Measurements from ENCODE around the gene SND1.

SND1 gene

DNA sequence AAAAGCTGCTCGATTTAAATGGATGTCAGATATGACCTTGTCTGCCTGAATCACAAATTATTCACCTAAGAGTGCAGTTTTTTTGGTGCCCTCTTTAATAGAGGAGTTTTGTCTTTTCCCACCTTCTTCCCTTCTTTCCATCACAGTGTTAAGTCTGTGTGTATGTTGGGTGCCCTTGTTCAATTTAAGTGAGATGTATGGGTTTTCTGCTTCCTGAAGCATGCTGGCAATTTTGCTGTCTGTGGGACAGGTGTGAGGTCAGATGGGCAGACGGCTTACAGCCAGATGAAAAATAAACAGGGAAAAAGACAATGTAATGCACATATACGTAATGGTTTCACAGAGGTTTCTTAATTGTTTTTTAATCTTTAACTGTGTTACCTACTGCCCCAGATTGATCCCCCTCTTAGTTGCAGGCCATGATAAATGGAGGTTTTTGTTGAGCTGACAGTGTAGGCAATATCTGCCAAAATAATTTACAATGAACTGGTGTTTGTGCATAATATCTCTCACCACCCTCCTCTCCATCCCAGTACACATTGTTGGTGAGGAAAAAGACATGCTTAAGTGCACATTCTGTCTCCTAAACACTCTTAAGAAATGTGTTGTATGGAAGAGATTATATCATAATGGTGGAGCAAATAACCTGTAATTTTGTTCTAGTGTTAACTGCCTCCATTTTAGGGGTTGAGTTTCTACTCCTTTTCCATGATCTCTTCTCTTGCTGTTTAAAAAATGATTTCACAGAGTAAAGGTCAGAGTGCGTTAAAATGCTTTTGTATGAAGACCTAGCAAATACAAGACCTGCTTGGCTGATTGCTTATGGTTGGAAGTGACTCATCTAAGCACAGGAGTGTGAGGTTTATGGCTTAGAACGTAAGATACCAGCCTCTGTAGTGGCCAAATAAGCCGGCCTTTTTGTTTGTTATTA is 255.4 kb downstream of the SND1 start:
- DNase-seq (ENCODE audit: low spot score) = no peak

DNA sequence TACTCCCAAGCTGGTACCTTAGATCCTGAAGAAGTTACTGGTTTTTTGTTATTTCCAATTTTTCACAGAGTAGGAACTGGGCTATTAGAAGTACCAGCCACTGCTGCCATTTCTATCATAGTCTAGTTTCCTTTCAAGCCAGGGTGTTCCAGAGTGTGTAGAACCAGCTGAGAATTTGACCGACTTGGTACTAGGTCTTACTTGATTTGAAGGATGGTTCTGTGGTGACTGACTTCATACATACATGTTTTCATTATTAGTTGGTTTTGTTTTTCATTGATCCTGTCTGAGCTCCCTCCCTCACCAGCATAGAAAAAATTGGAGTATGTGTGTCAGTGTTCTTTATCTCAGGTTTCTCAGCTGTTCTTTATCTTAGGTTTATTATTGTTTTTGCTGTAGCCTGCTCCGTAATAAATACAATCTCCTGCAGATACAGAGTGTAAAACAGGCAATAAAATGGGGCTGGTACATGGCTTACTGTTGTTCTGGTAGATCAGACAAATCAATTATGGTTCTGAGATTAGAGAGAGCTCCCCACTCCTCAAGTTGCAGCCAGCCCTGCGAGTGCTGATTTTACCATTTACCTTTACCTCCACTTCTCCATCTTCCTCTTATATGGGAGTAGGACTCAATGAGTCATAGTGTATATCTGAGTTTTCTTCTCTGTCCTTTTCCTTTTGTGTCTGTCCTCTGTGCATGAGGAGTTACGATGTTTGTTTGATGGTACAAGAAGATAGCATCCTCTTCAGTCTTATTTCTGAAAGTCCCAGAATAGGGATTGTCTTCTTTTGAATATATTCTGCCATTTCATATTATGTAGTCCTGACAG is 256.6 kb downstream of the SND1 start:
- no peak for DNase-seq (ENCODE audit: low spot score)

DNA sequence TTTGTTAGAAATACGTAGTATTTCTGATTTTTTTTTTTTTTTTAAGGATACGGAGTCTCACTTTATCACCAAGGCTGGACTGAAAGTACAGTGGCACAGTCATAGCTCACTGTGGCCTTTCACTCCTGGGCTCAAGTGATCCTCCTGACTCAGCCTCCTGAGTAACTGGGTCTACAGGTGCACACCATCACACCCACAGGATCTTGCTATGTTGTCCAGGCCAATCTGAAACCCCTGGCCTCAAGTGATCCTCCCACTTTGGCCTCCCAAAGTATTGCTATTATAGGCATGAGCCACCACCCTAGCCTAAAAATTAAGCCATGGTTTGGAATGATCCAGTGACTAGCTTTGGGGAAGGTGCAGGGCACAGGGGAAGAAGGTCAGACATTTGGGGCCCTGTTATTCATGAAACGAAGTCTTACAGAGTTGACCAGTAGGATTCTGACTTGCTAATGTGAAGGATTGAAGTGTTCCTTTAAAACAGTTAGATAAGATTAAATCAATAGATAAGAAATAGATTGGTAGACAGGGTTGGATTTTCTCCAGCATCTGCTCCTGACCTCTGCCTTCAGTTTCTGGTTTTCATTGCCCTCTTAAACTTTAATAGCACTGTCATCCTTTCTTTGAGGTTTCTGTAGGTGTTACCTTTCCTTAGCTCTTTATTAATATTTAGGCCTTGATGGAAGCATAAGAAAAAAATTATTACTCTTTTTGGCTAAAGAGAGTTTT is 257.6 kb downstream of the SND1 start:
- no peak for DNase-seq (ENCODE audit: low spot score)

DNA sequence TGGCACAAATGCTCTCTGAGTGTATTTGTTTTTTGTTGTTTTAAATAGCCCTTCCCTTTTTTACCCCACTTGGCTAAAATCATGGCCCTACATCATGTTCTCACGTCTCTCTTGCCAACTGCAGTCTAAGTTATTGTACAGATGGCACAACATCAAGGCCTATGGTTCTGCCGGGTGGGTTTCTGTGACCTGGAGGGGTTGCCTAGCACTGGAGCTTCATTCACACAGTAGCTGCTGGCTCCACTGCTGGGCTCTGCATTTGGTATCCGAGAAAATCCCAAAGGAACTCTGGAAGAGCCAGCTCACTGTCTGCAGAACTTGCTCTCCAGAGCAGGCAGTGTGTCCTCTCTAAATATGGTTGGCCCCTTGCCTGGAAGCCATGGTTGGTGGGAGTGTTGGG is 258.7 kb downstream of the SND1 start:
- no peak for DNase-seq (ENCODE audit: low spot score)

DNA sequence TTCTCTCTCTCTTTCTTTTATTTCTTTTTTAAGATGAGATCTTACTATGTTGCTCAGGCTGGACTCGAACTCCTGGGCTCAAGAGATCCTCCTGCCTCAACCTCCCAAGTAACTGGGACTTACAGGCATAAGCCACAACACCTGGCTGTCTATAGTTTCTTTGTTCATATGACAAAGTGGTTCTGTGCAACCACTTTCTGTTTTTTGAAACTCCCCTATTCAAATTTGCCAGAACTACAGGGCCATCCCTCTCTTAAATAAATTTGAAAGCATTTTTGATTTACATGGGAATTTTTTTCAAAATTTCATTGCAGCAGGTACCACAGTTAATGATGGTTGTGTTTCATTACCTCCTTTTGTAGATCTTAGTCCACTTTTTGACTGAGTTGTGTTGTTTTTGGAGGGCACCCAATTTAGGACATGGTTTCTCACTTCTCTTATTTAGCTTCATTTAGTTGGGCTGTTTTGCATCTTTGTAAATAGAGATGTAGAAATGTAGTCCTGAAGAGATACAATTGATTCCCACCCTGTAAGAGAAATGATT is 260.0 kb downstream of the SND1 start:
- DNase-seq (ENCODE audit: low spot score) = no peak

DNA sequence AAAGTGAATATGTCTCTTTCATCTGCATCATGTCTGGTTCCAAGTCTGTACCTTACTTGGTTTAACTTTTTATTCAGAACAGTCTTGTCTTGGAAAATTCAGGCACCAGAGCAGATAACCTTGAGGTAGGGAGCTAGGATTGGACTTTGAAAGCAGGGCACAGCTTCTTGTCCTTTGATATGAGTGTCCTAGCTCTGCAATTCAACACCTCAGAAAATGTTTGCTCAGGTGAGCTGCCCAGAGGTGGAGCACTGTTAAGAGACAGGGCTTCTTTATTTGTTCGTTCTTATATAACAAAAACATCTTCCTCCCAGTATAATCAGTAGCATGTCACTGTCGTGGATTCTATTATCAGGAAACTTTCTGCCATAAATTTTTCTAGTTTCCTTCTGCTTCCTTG is 260.9 kb downstream of the SND1 start:
- no peak for DNase-seq (ENCODE audit: low spot score)

DNA sequence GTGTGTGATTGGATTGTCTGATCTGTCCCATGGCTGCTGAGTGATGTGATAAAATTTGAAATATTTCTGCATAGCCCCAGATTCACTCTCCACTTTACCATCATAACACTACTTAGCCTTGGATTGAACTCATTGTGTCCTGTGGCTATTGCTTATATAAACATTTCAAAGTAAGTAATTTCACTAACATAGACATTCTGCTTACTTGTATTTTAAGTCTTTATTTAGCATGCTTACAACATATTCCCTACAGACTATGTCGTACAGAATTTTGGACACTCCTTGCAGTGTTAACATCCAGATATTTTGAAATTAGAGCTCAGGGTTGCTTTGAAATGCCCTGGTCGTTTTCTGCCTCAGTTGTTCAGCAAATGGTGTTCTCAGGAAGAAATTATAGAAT is 261.7 kb downstream of the SND1 start:
- DNase-seq (ENCODE audit: low spot score) = no peak

DNA sequence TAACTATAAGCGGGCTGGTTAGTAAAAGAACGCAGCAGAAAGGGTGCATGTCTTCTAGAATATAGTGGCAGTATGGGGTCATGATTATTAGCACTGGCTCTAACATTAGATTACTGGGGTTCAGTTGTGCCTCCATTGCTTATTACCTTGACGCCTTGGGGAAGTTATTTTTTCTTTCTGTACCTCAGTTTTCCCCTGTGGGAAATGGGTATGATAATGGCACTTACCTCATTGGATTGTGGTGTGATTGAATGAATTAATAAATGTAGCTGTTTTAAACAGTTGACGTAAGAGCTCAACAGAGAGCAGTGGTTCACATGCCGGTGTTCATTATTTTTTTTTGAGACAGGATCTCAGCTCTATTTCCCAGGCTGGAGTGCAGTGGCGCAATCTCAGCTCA is 262.7 kb downstream of the SND1 start:
- no peak for DNase-seq (ENCODE audit: low spot score)

DNA sequence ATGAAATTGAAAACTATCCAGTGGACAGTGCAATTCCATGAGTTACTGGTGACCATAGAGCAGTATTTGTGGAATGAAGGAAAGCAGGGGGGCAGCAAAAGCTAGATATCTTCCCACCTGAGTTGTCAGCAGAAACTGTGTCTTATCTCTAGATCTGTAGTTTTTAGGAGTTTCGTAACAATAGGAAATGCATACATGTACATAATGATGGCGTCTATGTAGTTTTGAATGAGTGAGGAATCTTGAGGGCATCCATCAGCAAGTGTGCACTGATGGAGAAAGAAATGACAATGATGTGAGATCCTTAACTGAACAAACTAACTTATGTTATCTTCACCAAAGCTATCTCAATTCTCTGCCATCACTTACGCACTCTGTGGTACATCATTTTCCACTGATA is 264.7 kb downstream of the SND1 start:
- DNase-seq (ENCODE audit: low spot score) = no peak

DNA sequence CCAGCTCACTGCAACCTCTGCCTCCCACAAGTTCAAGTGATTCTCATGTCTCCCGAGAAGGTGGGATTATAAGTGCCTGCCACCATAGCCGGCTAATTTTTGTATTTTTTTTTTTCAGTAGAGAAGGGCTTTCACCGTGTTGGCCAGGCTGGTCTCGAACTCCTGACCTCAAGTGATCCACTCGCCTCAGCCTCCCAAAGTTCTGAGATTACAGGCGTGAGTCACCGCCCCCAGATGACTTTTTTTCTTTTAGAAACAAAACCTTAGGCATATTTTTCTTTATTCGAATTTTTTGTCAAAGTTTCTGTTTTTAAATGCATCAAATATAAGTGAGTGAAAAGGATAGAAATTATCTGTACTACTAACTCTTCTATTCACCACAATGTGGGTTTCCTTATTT is 266.1 kb downstream of the SND1 start:
- DNase-seq (ENCODE audit: low spot score) = no peak

DNA sequence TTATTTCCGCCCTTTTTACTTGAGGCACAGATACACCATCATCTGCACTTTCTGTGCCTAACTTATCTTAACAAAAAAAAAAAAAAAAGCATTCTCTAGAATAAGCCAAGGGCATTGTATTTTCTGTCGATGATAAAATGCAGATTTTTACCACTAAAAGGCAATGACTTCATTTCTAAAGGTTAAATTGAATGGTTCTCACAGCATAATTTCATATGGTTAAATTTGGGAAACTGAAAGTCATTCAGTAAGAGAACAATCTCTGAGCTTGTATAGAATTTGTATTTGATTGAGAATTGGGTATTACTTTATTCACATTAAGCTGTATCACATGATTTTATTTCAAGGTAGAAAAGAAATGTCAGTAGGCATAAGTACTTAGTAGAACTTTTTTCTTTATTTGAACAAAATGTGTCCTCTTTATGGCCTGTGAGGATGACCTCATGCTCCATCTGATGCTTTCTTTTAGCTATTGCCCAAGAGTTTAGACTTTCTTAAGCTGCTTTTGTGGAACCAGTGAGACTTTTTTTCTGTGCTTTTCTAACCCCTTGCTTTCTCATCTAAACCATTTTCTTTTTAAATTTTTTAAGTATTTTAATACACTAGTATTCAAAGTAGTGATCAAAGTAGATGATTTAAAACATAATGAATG is 268.9 kb downstream of the SND1 start:
- no peak for DNase-seq (ENCODE audit: low spot score)

DNA sequence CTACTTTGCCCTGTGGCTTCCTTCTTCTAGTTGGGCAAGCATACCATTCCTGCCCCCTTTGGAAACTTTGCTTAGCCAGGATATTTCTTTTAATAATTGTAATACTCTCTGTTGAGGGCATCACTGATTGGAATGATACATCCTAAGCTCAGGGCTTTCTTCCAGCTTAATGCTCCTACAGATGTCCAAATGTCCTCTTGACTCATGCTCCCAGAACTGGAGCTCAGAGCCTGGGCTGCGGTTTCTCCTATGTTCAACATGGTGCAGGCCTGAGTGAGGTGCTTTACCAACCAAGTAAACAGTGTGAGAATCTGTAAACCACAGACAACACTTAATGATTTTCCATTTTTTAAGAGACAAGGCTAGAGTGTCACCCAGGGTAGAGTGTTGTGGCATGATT is 270.7 kb downstream of the SND1 start:
- no peak for DNase-seq (ENCODE audit: low spot score)

DNA sequence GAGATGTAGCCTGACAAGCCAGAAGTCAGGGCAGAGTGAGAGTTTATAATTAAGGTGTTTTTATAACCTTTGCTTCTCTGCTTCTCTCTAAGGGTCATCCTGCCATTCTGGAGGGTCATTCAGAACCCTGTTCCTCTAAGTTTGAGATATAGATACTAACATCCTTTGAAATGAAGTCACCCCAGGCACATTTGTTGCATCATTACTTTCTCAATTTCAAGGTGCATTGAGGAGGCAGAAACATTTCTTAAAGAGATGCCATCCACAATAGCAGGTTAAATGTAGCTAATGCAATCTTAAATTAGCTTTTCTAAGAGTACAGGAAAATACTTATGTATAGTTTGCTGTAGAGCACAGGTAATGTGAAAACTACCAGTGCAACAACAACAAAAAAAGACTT is 272.9 kb downstream of the SND1 start:
- no peak for DNase-seq (ENCODE audit: low spot score)

DNA sequence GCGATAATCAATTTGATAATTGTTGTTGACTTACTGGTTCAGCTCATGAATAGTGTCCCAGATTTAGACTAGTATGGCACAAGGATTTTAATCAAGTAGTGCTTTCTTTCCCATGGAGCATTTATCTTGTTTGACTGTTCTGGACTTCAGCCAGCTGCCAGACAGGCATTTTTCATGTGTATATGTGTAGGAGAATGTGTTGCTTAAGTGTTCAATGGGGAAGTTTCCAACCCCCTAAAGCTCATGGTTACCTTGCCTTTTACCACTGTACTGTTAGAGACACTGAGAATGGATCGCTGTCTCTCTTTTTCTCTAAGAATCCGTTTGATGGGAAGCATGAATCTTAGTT is 275.3 kb downstream of the SND1 start:
- DNase-seq (ENCODE audit: low spot score) = no peak

DNA sequence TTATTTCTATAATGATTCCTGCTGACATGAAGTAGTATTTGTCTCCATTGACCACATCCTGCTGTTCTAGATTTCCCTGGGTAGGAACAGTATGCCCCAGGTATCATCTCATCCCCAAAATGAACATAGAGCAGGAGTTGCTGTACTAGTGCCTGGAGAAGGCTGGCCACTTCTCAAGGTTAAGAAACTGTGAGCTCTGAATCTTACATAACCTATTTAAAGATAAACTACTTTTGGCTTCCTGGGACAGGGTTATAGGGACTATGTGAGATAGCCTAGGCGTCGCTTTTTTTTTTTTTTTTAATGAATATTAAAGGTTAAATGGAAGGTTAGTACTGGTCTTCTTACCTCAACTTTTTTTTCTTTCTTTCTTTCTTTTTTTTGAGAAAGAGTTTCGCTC is 276.2 kb downstream of the SND1 start:
- no peak for DNase-seq (ENCODE audit: low spot score)

DNA sequence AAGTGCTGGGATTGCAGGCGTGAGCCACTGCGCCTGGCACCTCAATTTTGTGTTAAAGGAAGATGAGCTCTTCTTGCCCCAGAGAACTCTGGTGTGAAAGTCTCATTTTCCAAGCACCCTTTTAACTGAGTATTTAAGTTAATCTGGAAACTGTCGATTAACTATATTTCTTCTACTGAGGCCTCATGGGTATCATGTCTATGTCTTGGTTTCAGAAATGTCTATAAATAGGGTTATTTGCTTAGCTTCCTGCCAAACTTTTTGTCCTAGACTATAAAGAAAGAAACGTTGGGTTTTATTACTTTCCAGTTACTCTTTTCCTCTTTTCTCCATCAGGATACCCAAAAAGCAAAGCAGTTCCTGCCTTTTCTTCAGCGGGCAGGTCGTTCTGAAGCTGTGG is 276.9 kb downstream of the SND1 start:
- no peak for DNase-seq (ENCODE audit: low spot score)

DNA sequence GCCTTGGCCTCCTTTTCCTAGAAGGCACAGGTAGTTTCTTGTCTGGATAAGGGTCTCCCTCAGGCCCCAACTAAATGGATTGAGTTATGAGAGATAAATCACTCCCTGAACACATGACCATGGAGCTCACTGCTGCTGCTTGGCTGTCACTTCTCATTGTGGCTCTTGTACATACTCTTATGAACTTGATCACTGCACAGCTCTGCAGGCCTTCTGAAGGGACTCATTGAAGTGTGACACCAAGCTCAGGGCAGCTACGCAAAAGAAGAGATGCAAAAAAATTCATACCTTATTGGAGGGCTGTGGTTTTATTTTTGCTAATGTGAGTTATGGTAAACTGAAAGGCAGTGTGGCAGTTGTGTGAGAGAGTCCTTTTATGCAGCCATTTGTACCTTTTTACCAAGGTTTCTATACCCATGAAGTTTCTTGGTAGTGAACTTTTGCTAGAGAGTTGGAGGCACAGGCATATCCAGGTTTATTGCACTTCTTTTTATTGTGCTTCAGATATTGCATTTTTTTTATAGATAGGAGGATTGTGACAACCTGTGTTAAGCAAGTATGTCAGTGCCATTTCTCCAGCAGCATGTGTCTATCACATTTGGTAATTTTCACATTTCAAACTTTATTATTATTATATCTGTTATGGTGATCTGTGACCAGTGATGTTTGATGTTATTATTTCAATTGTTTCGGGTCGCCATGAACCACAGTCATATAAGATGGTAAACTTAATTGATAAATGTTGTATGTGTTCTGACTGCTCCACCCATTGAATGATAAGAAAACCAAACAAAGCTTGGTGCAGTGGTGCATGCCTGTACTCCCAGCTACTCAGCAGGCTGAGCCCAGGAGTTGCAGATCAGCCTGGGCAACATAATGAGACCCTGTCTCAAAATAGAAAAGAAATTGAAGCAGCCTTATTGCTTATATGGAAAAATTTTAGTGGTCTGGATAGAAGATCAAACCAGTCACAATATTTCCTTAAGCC is 278.6 kb downstream of the SND1 start:
- no peak for DNase-seq (ENCODE audit: low spot score)

DNA sequence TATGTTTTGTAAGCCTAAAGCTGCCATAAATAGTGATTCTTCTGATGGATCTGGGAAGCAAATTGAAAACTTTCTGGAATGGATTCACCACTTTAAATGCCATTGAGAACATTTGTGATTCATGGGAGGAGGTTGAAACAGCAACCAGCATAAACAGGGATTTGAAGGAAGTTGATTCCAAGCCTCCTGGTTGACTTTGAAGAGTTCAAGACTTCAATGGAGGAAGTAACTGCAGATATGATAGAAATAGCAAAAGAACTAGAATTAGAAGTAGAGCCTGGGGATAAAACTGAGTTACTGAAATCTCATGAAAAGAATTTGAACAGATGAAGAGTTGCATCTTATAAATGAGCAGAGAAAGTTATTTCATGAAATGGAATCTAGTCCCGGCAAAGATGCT is 280.1 kb downstream of the SND1 start:
- no peak for DNase-seq (ENCODE audit: low spot score)

DNA sequence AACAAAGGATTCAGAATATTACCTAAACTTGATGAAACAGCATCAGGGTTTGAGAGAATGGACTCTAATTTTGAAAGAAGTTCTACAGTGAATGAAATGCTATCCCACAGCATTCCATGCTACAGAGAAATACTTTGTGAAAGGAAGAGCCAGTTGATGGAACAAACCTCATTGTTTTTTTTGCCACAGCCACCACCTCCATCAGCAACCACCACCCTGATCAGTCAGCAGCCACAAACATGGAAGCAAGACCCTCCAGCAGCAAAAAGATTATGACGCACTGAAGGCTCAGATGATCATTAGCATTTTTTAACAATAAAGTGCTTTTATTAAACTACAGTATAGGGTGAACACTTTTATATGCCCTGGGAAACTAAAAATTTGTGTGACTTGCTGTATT is 280.5 kb downstream of the SND1 start:
- DNase-seq (ENCODE audit: low spot score) = no peak

DNA sequence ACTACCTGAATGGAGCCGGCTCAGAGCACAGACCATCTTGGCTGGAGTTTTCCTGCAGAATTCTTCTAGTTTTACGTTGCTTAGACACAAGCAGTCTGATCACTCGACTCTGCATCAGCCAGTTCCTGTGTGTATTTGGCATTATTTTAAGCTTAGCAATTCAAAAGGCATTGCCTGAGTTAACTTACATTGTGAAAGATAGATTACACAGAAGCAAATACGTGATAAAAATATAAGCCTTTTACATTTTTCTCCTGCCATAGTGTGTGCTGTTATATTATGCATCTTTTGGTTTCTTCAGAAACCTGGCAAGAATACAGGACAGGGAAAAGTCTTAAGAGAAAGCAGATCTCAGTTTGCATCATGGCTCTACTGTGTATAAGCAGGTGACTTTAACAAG is 281.2 kb downstream of the SND1 start:
- no peak for DNase-seq (ENCODE audit: low spot score)

DNA sequence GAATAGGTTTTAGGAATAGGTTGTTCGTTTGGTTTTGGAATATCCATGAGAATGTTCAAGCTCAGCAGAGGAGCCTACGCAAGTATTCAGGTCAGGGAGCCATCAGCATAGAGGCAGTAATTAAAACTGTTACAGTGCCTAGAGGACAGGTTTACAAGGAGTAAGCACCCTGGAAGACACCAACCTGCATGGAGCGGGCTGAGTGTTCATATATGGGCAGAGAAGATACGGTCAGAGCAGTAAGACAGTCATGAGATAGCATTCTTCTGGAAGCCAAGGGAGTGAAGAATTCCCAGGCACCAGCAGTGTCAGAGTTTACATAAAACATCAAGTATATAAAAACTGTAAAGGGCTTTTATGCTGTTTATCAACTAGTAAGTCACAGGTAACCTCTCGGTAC is 282.7 kb downstream of the SND1 start:
- no peak for DNase-seq (ENCODE audit: low spot score)
